ENCODE results near the gene NIT1.
A peak's percentile ranks its signal among the peaks of the same experiment; 100 is the strongest.

The NIT1 gene

DNA sequence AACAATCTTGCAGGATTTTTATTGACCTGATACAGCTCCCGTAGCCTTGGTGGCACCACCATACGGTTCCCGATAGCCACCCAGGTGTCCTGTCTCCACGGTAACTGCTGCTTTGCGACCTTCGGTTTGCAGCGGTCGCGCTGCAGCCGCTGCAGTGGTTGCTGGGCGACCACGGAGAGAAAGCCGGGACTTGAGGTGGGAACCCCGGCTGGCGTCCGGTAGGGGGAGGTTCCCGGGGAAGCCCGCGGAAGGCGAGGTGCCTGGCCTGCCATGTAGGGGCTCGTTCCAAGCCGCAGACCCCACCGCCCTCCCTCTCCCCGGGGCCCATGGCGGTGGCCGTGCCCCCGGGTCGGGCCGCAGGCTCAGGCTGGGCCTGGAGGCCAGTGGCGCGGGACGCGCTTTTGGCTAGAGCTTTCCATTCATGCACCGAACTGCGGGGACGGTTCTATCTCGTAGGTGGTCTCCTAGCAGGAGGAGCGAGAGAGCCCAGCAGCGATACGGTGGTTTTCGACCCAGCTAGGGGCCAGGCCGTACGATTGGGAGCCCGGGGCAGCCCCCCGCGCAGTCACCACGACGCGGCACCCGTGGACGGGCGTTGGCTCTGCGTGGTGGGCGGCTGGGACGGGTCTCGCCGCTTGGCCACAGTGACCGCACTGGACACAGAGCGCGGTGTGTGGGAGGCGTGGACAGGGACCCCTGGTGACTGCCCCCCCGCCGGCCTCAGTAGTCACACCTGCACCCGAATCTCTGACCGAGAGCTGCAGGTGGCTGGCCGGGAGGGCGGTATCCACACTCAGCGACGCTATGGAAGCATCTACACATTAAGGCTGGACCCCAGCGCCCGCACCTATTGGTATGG, 19.5 kb upstream of the NIT1 start, which contains the start of gene KLHDC9:
KLHDC9 (plus strand) TSS at position 152 of the 859 bp plus-strand sequence; CDS start at position 327, 175 bp downstream.
- TF ChIP-seq CTCF (IDR thresholded peaks at IDR 0.05; ENCODE audit: low read depth, low read length) = no peak
- DNase-seq (ENCODE audit: low read depth in 2 of 2) = peak in 1 of 2 donors; percentile 78
- peak within 1 kb of the TSS; percentile 33 to 51 for H3K4me3 ChIP-seq (replicated peaks in 1 of 2; ENCODE audit: low read depth in 2 of 2, low read length in 2 of 2)

DNA sequence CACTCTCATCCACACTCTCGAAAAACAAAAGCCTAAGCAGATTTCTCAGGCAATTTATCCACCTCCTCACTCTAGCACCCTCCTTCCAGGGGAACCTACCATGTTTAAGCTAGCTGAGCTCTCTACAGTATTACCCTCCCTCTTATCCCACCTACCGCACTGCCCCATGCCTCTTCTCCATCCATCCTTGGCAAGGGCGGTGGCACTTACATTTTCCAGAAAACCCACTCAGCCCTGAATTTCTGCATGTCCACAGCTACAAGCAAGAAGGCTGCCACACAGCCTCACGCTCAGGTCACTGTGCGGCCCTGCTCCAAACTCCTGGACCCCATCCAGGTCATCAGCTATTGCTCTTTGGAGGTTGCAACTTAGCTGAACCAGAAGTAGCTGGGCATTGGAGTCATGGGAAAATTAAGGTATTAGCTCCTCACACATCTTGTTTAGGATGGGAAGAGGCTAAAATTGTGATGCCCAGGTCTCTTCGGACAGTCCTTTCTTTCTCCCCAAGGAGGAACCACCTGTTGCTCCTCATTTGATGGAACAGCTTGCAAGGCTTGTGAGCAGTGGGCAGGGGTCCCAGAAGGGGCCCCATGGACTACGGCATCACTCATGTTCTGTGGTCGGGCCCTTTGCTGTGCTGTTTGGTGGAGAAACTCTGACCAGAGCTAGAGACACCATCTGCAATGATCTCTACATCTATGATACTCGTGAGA, 18.7 kb upstream of the NIT1 start:
- no peak for DNase-seq (ENCODE audit: low read depth in 2 of 2)
- H3K4me3 ChIP-seq (replicated peaks in 1 of 2; ENCODE audit: low read depth in 2 of 2, low read length in 2 of 2) = no peak overlapping the region
- TF ChIP-seq CTCF (IDR thresholded peaks at IDR 0.05; ENCODE audit: low read depth, low read length) = no peak

DNA sequence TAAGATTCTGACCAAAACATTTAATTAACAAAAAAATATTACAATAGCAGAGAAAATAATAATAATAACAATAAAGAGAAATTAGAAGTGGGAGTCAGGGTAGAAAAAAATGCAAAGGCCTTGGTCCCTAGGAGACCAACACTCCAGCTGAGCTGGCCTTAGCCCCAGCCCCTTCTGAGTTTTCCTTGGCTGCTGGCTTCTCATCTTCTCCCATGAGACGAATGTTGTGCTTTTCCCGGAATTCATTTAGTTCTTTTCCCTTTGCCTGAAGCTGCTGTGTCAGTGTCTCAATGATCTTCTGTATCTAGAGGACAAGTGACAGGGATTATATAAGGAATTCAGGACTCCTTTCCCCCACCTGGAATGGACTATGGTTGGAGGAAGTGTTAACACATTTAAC, 17.3 kb upstream of the NIT1 start:
- no peak for TF ChIP-seq CTCF (IDR thresholded peaks at IDR 0.05; ENCODE audit: low read depth, low read length)
- DNase-seq (ENCODE audit: low read depth in 2 of 2) = no peak

DNA sequence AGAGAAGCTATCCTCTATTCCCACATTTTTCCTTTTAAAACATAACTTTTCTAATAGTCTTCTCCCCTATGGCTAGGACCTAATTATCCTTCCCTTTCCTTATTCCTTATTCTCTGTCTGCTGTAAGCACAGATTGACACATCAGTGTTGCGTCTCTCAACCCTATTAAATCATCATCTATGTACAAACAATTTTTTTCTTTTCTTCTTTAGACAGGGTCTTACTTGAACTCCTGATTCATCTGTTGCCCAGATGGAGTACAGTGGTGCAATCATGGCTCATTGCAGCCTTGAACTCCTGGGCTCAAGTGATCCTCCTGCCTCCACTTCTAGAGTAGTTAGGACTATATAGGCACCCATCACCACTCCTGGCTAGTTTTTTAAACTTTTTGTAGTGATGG, 11.5 kb upstream of the NIT1 start:
- H3K4me3 ChIP-seq (replicated peaks in 1 of 2; ENCODE audit: low read depth in 2 of 2, low read length in 2 of 2) = no peak overlapping the region
- no peak for DNase-seq (ENCODE audit: low read depth in 2 of 2)
- TF ChIP-seq CTCF (IDR thresholded peaks at IDR 0.05; ENCODE audit: low read depth, low read length) = no peak

More for the DNA sequence above, 17.3 kb upstream of the NIT1 start:
- no peak overlapping the region for H3K4me3 ChIP-seq (replicated peaks in 1 of 2; ENCODE audit: low read depth in 2 of 2, low read length in 2 of 2)

- TF ChIP-seq CTCF (IDR thresholded peaks at IDR 0.05; ENCODE audit: low read depth, low read length) = no peak
- no peak for DNase-seq (ENCODE audit: low read depth in 2 of 2)
- H3K4me3 ChIP-seq (replicated peaks in 1 of 2; ENCODE audit: low read depth in 2 of 2, low read length in 2 of 2) = no peak overlapping the region
These were observed 6.8 kb upstream of the NIT1 start for GRCh38 chr1:161111117-161111516.

DNA sequence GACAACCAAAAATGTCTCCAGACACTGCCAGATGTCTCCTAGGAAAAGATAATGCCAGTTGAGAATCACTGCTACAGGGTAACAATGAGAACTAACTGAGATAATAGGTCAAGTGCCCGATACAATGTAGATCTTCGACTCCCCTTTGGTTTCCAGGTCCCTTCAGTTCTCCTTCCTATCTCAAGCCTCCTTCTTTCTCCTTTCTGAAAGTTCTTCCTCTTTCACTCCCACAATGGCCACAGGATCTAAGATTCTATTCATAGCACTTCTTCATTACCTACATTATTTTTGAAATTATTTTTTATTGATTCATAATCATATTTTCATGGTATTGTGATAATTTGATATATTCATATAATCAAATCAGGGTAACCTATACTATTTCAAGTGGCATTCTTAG, 6.4 kb upstream of the NIT1 start:
- no peak for TF ChIP-seq CTCF (IDR thresholded peaks at IDR 0.05; ENCODE audit: low read depth, low read length)
- no peak overlapping the region for H3K4me3 ChIP-seq (replicated peaks in 1 of 2; ENCODE audit: low read depth in 2 of 2, low read length in 2 of 2)
- DNase-seq (ENCODE audit: low read depth in 2 of 2) = no peak
